Left kidney (tissue), 2 donors: ENCODE measurements around the gene GPR3. TPM values are rescaled to one million over a fixed set of nuclear protein-coding genes. Genes with fewer than 3 reads are reported as not detected.
"Not testable (repeated sequence)": the region's sequence is repeated elsewhere in the genome, so short reads cannot be mapped to it uniquely, and the experiment has no call there.

ENCODE experiments used
- DNase-seq: peaks from one replicate; pipeline ENCODE4 v3.0.0-alpha.2; 2013
- polyA plus RNA-seq: library from polyadenylated mRNA; unstranded; fragments of 120-200 nt; gene quantifications from one replicate; pipeline ENCODE4 v1.2.1, GENCODE V29; 2013; ENCODE audit not compliant: insufficient read length

Gene GPR3
- polyA plus RNA-seq, 1 donor = 1.0 TPM

DNA sequence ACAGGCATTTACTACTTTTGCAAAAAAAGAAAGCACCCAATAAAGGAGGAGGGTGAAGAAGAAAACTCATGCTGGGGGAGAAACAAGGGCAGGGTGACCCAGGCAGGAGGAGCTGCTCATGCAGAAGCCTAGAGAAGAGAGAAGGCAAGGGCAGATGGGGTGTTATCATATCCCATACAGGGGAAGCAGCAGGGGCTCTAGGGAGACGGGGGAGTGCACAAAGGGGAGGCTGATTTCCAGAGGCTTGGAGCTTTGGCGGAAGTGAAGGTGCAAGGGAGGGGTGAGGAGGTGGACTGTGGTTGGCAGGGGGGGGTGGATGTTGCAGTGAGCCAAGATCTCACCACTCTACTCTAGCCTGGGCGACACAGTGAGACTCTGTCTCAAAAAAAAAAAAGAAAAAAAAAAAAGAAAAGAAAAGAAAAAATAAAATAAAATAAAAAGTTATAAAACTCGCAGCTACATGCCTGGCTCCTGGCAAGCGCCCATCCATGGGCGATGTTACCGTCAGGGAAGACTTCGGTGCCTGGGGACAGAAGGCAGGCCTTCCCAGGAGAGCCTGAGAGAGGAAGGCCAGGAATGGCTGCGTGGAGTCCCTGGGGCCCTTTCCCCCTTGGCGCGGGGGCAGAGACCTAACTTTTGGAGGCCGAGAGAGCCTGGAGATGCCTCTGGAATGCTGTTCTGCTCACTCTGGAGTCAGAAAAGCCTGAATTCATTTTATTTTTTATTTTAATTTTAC lies 14.5 kb upstream of the GPR3 start:
- no peak for DNase-seq

DNA sequence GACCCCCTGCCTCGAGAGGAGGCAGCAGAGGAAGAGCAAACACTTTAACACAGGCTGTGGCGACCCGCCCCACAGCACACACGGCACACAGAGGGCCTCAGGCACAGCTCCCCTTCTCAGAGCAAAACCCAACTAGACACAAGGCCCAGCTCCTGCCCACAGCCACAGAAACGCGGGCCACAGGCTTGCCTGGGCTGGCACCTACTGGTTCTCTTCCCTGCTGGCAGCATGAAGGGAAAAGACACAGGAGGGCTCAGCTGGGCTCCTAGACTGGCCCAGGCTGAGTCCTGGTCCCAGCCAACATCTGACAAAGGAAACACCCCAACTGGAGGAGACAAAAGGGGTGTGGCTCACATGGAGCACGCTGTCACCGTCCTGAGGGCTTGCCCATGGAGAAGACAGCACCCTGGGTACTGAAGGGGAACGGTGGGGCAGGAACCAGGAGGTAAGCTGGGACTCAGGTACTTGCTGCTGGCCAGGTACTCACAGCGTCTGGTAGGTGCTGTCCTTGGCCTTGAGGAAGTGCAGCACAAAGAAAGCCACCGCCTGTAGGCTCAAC lies 12.8 kb upstream of the GPR3 start:
- DNase-seq = no peak

GRCh38 chr1:27380224-27380623 lies 12.2 kb upstream of the GPR3 start:
- DNase-seq = no peak

- no peak for DNase-seq
Observed at GRCh38 chr1:27380766-27381733, 11.4 kb upstream of the GPR3 start.

DNA sequence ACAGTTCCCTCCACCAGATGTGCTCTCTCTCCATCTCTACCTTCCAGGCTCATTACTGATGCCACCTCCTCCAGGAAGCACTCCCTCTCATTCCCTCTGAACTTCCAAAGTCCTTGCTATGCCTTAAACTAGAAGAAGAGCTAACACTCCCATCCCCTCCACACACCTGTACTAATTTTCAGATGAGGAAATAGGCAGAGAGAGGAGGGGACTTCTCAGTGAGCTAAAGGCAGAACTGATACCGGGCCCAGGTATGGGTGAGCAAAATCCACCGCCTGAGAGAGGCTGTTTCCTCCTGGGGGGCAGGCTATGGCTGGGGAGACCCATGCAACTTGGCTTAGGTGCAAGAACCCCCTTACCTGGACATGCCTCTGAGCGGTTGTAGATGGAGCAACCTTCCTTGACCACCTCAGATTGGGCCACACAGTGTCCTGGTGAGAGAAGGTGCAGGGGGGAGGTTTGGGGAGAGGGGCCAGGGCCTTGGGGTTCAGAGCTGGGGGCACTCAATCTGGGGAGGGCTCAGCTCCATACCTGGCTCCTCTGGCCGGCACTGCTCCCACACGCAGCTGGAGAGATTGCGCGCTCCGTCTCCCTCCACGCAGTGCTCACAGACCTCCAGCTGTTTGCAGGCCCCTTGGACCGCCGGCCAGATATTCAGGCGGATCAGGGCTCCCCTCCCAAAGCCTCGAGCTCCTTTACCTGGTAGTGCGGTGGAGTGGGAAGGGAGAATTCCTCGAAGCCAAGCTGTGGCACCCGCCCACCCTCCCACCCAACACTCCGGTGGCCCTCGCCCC lies 10.3 kb upstream of the GPR3 start:
- no peak for DNase-seq

- DNase-seq = no peak
Observed at GRCh38 chr1:27383039-27383605, 9.3 kb upstream of the GPR3 start, which contains the start of gene CD164L2. Gene CD164L2 (minus strand): TSS chr1:27383333. CDS start chr1:27383239, 94 bp downstream.

- no peak for DNase-seq
Observed at GRCh38 chr1:27383661-27384060, 8.8 kb upstream of the GPR3 start.

- DNase-seq = not testable (repeated sequence)
Observed at GRCh38 chr1:27384797-27385196, 7.6 kb upstream of the GPR3 start.

DNA sequence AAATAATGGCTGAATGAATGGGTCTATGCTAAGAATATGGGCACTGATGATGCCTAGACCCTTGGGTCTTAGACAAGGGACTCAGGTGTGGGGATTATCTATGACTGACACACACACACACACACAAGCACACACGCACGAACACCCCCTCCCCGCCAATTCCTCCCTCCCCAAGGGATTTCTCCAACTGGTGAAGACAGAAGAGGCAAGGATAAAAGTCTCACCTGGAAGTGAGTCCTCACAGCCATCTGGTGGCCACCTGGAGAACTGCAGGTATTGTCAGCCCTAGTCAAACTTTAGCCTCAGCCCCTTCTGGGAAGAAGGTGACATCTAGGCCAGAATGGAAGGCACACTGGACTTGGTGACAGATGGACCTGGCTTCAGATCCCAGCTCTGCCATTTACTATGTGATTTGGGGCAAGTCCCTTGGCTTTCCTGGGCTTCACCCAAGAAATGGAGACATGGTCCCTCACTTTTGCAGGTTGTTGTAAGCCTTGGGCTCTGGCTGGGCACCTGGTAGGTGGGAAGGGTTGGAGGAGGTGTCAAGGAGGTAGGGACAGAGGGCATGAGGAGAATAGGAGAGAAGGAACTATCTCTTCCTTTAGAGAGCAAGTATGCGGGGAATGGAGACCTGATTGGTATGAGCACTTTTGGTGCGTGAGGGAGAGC lies 4.0 kb upstream of the GPR3 start:
- DNase-seq = no peak

DNA sequence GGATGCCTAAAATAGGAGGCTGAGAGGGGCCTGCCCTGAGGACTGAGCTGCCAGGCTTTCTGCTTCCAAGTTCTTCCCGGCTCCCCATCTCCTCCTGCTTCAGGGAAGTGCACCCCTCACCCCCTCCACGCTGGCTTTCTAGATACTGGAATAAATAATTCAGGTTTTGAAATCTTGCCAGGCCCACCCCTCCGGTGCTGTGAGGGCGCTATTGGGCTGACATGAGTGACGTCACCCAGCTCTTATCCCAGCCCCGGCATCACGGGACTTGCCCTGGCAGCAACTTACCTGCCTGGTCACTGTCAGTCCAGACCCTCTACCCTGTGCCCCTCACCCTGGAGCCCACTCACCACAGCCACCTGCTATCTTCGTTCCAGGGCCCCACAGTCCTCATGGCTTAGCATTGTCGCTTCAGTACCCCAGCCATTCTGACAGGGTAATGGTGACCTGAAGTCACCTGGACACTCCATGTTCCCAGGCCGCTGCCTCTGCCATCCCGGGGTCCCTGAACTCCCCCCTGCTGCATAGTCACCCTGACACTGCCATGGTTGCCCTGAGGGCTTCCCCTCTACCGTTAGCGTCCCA lies 819 bp upstream of the GPR3 start:
- DNase-seq = no peak

GRCh38 chr1:27392778-27393635 lies 585 bp downstream of the GPR3 start:
- no peak for DNase-seq

- DNase-seq = no peak
Observed at GRCh38 chr1:27393641-27394281, 1.3 kb downstream of the GPR3 start.

- DNase-seq = no peak
Observed at GRCh38 chr1:27394282-27394658, 1.8 kb downstream of the GPR3 start.

DNA sequence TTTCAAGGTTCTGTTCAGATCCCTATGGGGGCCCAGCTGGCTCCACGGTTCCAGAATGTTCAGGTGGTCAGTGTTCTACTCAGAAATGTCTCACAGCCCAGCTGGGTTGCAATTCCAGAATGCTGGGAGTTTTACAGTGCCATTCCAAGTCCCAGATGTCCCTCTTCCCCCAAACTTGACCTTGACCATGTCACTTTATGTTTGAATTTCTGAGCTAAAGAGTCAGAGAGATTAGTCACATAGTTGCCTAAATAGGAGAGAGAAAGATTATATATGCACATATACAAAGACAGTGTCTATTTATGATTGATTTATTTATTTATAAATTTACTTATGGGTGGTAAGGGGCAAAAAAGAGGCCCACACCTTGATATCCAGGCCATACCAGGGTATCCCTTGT lies 2.5 kb downstream of the GPR3 start:
- no peak for DNase-seq

- DNase-seq = no peak
Observed at GRCh38 chr1:27395441-27396195, 3.2 kb downstream of the GPR3 start.

DNA sequence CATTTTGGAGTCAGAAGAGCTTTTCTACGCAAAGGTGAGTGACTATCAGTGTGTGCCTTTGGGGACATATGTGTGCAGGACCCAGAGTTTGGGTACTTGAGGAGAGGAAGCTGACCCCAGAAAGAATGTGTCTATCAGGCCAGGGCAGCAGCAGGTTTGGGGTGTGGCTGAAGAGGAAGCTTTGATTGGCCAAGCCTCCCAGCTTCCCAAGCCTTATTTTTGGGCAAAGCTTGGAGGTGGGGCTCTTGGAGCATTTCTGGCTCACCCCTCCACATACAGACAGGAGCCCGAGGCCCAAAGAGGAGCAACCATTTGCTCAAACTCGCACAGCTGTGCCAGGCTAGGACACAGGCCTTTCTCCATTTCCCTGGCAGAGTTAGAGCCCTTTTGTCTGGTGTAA lies 4.7 kb downstream of the GPR3 start:
- no peak for DNase-seq

DNA sequence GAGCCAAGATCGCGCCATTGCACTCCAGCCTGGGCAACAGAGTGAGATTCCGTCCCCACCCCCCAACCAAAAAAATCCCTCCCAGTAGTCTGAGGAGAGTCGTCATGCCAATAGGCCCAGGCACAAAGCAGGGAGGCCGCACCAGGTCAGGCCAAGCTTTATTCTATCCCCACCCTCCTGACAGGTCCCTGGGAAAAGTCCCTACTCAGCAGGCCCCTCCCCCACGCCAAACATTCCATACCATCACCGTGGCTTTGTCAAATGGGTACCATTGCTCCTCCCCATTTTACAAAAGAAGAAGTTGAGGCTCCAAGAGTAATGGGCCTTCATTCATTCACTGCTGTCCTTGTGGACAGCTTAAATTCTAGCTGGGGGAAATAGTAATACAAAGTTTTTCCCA lies 5.3 kb downstream of the GPR3 start:
- no peak for DNase-seq

GRCh38 chr1:27398405-27399149 lies 6.2 kb downstream of the GPR3 start:
- DNase-seq = no peak
